PC-3 (cell line): ENCODE data around the gene ESYT1. TPM values are rescaled to one million over a fixed set of nuclear protein-coding genes. Genes with fewer than 3 reads are reported as not detected.

Experiments used
- ATAC-seq: fragments of 200-7000 bp; cut with Tn5 transposase; 2 replicates; pipeline ENCODE4 v1.9.1; 2020; ENCODE audit warnings: mild to moderate bottlenecking, moderate library complexity
- BruUV-seq: library from RNA; stranded (reverse); fragments of 400-500 nt; replicated peaks from 2 replicates; lab custom pipeline; 2021; lab: Mats Ljungman, UMichigan
- CTCF ChIA-PET: fragments of 300-600 bp; sonication (Branson Sonifier 250); formaldehyde crosslinking; loops from one replicate; lab custom pipeline; 2022; ENCODE audit warnings: antibody characterized with exemption; lab: Charles Lee
- POLR2A ChIA-PET: fragments of 300-600 bp; sonication (Branson Sonifier 250); formaldehyde crosslinking; loops from one replicate; lab custom pipeline; 2022; ENCODE audit warnings: antibody characterized with exemption; ENCODE audit not compliant: unreplicated experiment; lab: Charles Lee
- DNase-seq: peaks from one replicate; pipeline ENCODE4 v3.0.0-alpha.2; 2015
- H2AFZ ChIP-seq: fragments of 300-600 bp; sonication (generic); 2 replicates; pipeline ENCODE4 v1.6.0; 2016; ENCODE audit warnings: antibody characterized with exemption, low read length
- H3F3A ChIP-seq: fragments of 300-600 bp; sonication (generic); one replicate; pipeline ENCODE4 v1.6.0; 2017; ENCODE audit warnings: antibody characterized with exemption, low read length, control low read depth, mild to moderate bottlenecking; ENCODE audit not compliant: unreplicated experiment
- H3K27ac ChIP-seq: fragments of 300-600 bp; sonication (generic); 2 replicates; pipeline ENCODE4 v1.5.1; 2016; ENCODE audit warnings: mild to moderate bottlenecking, low read length
- H3K27me3 ChIP-seq: fragments of 300-600 bp; sonication (generic); 2 replicates; pipeline ENCODE4 v1.6.1; 2016; ENCODE audit warnings: low read length, mixed read lengths
- H3K36me3 ChIP-seq: fragments of 300-600 bp; sonication (generic); 2 replicates; pipeline ENCODE4 v1.6.1; 2016; ENCODE audit warnings: low read depth, mixed run types, low read length, mixed read lengths
- H3K4me1 ChIP-seq: fragments of 300-600 bp; sonication (generic); 2 replicates; pipeline ENCODE4 v1.5.1; 2016; ENCODE audit warnings: low read length; ENCODE audit not compliant: insufficient read depth
- H3K4me2 ChIP-seq: fragments of 300-600 bp; sonication (generic); 2 replicates; pipeline ENCODE4 v1.6.0; 2016; ENCODE audit warnings: low read length
- H3K4me3 ChIP-seq: fragments of 300-600 bp; sonication (generic); 2 replicates; pipeline ENCODE4 v1.5.1; 2016; ENCODE audit warnings: mild to moderate bottlenecking, low read length, mixed read lengths
- H3K79me2 ChIP-seq: fragments of 300-600 bp; sonication (generic); 2 replicates; pipeline ENCODE4 v1.6.1; 2017; ENCODE audit warnings: low read length, mixed read lengths
- H3K9ac ChIP-seq: fragments of 300-600 bp; sonication (generic); 2 replicates; pipeline ENCODE4 v1.6.0; 2016; ENCODE audit warnings: mild to moderate bottlenecking, low read length
- H3K9me2 ChIP-seq: fragments of 300-600 bp; sonication (generic); replicated peaks from 2 replicates; pipeline ENCODE4 v1.6.1; 2016; ENCODE audit warnings: mixed run types, low read length, mixed read lengths
- H3K9me3 ChIP-seq: fragments of 300-600 bp; sonication (generic); 2 replicates; pipeline ENCODE4 v1.6.1; 2016; ENCODE audit warnings: low read length, mixed read lengths
- H4K20me1 ChIP-seq: fragments of 300-600 bp; sonication (generic); 2 replicates; pipeline ENCODE4 v1.6.1; 2016; ENCODE audit warnings: low read length, mixed read lengths
- CTCF ChIP-seq: fragments of 300-600 bp; sonication (generic); conservative IDR thresholded peaks from 2 replicates; pipeline ENCODE4 v1.5.1; 2017; ENCODE audit warnings: antibody characterized with exemption, low read depth, mild to moderate bottlenecking, low read length
- EZH2 ChIP-seq: fragments of 300-600 bp; sonication (generic); IDR thresholded peaks from one replicate; pipeline ENCODE4 v1.6.1; 2017; ENCODE audit warnings: antibody characterized with exemption, mild to moderate bottlenecking, low read length; ENCODE audit not compliant: unreplicated experiment
- EZH2phosphoT487 ChIP-seq: fragments of 300-600 bp; sonication (generic); IDR thresholded peaks from 2 replicates; pipeline ENCODE4 v1.6.1; 2018; ENCODE audit warnings: mild to moderate bottlenecking, antibody characterized with exemption, low read length, borderline replicate concordance
- intact Hi-C: fragments of 100-400 bp; cut with micrococcal nuclease; formaldehyde crosslinking; loops from 2 replicates; pipeline ENCODE4 v1.9.0; 2023
- total RNA-seq: library from RNA; depleted of rRNA; stranded (reverse); fragments of >200 nt; gene quantifications from 2 replicates; pipeline ENCODE4 v1.2.3, GENCODE V29; 2014

The ESYT1 gene
- total RNA-seq, 1 experiment from 2014 or later: 120 TPM

DNA sequence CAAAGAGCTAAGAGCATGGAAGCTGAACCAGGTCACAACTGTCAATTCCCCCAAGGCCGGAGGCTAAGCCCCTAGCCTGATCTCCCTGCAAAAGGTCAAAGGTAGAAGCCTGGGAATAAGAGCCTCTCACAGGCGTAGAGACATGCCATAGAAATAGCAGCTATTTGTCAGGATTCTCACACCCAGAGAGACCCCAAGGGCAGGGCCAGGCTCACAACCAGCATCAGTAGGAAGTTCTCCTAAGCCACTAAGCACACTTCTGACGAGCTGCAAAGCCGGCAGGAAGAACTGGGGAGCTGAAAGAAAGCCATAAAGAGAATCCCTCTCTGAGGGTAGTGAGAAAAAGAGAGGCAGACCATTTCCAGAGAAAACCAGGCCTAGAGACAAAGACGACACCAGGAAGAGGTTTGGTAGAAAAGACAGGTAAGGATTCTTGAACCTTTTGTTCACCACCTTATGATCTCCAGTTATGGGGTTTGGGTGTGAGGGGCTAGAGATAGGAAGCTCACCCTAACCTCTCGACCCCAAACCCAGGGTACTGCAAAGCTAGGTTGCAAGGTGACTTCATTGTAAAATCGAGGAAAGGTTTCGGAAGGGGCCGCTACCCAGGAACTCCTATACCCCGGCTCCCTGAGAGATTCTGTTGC, 60.2 kb downstream of the ESYT1 start:
- ChIA-PET POLR2A (no interaction called here), CTCF (interaction anchor here (0.6 to 2.6 kb wide), 4 partner anchors 30 to 125 kb away, joined by 3 to 17 read pairs (median 5); partner anchors contain the start of genes ESYT1 and MYL6)
- Histone ChIP-seq H2AFZ (peak overlapping the region; percentile 76), H3K36me3 (peaks cover 18% of the 10 kb centered on the region), H3K9ac (peak overlapping the region; percentile 75), H3K4me2 (peak overlapping the region; percentile 86), H3K27me3 (no peaks in the 10 kb centered on the region), H4K20me1 (no peaks in the 10 kb centered on the region), H3K79me2 (peaks cover 30% of the 10 kb centered on the region), H3K9me3 (no peaks in the 10 kb centered on the region), H3K27ac (no peak overlapping the region), H3K4me3 (peak overlapping the region; percentile 94), H3K4me1 (peaks cover 21% of the 10 kb centered on the region), H3F3A (no peaks in the 10 kb centered on the region), H3K9me2 (no peaks in the 10 kb centered on the region)
- ATAC-seq: no peak
- intact Hi-C loops: loop anchor here (2.0 kb wide), 2 partner anchors 29 to 61 kb away; partner anchors contain the start of gene MYL6
- no peak for DNase-seq
- TF ChIP-seq CTCF (no peak), EZH2phosphoT487 (no peak), EZH2 (no peak)
- no TSS peak for BruUV-seq

DNA sequence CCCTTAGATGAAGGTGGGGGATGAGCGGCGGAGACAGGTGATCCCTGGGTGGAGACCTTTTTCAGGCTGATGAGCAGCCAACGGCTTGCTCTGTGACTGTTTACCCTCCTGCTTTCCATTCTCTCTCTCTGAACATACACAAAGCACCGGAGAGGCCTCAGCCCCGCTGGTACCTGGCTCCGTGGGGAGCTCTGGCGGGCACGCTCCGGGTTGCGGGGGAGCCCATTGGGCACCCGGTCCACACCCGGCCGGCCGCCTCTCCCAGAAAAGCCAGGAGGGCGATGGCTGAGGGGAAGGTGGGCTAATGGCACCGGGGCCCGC, 60.7 kb downstream of the ESYT1 start:
- CTCF ChIA-PET: interaction anchor here (0.6 to 2.6 kb wide), 8 partner anchors 13 to 214 kb away, joined by 3 to 37 read pairs (median 6); partner anchors contain the start of genes ESYT1, MYL6, RNF41 and ZC3H10
- Histone ChIP-seq H3K4me1 (peaks cover 21% of the 10 kb centered on the region), H3K9ac (peak overlapping the region; percentile 75), H3K4me3 (peak overlapping the region; percentile 94), H3K9me3 (no peaks in the 10 kb centered on the region), H4K20me1 (no peaks in the 10 kb centered on the region), H3K79me2 (peaks cover 30% of the 10 kb centered on the region), H3K9me2 (no peaks in the 10 kb centered on the region), H3K27me3 (no peaks in the 10 kb centered on the region), H3F3A (no peaks in the 10 kb centered on the region), H3K36me3 (peaks cover 15% of the 10 kb centered on the region), H3K27ac (no peak overlapping the region), H2AFZ (peak overlapping the region; percentile 76), H3K4me2 (peak overlapping the region; percentile 86)
- TF ChIP-seq EZH2 (no peak), CTCF (no peak), EZH2phosphoT487 (no peak)
- POLR2A ChIA-PET: interaction anchor here (1.0 kb wide), 1 partner anchor 61 kb away, joined by 4 read pairs; no protein-coding TSS in a partner anchor
- intact Hi-C loops: loop anchor here (1.0 to 2.0 kb wide), 3 partner anchors 30 to 69 kb away; partner anchors contain the start of gene MYL6
- DNase-seq (no peak), ATAC-seq (peak; percentile 6)
- no TSS peak for BruUV-seq
